B cell (primary cell): Measurements from ENCODE around the gene CBLN3. TPM values are rescaled to one million over a fixed set of nuclear protein-coding genes. Genes with fewer than 3 reads are reported as not detected.

Source experiments
- ATAC-seq: fragments of 200-7000 bp; cut with Tn5 transposase; one replicate; pipeline ENCODE4 v1.10.0; 2021; ENCODE audit warnings: low read depth, mild to moderate bottlenecking, moderate number of reproducible peaks, moderate library complexity
- CTCF ChIA-PET: fragments of 350-600 bp; sonication (Branson Sonifier 250); formaldehyde crosslinking; loops from one replicate; lab custom pipeline; 2021; ENCODE audit warnings: antibody characterized with exemption, inconsistent platforms; lab: Charles Lee
- POLR2A ChIA-PET: fragments of 350-600 bp; sonication (Branson Sonifier 250); formaldehyde crosslinking; loops from one replicate; lab custom pipeline; 2021; ENCODE audit warnings: antibody characterized with exemption; lab: Charles Lee
- DNase-seq: peaks from one replicate; pipeline ENCODE4 v3.0.0; 2013
- H2AFZ ChIP-seq: 2 replicates; pipeline ENCODE4 v1.6.1; 2012; ENCODE audit warnings: mild to moderate bottlenecking, low read depth, low read length; ENCODE audit not compliant: insufficient read depth, poor library complexity, severe bottlenecking
- H3K27ac ChIP-seq, 2 donors: 1 replicate in 1 of 2; 2 replicates in 1 of 2; pipeline ENCODE4 v1.5.1; 2012 to 2013; ENCODE audit warnings: low read length in 2 of 2, mild to moderate bottlenecking in 2 of 2, moderate library complexity in 1 of 2
- H3K27me3 ChIP-seq, 4 experiments: fragments of 200-600 bp in 1 of 4; sonication (generic) in 1 of 4; replicated peaks in 1 of 4; 1 replicate in 2 of 4; 2 replicates in 2 of 4; pipeline versions ENCODE4 v1.6.1 to v1.7.0; 2013 to 2016; ENCODE audit warnings: low read length in 3 of 4, mild to moderate bottlenecking in 2 of 4, mixed read lengths in 1 of 4, moderate library complexity in 1 of 4; ENCODE audit not compliant: insufficient read depth in 4 of 4, control insufficient read depth in 3 of 4; ENCODE audit errors: control extremely low read depth in 1 of 4
- H3K36me3 ChIP-seq, 2 experiments: replicated peaks in 1 of 2; 1 replicate in 1 of 2; 2 replicates in 1 of 2; pipeline versions ENCODE4 v1.6.1 to v1.7.1; 2013; ENCODE audit warnings: low read length in 1 of 2; ENCODE audit not compliant: insufficient read depth in 2 of 2, control insufficient read depth in 1 of 2; ENCODE audit errors: control extremely low read depth in 1 of 2, extremely low read depth in 1 of 2
- H3K4me1 ChIP-seq, 2 donors: fragments of 200-600 bp in 1 of 2; sonication (generic) in 1 of 2; 1 replicate in 1 of 2; 2 replicates in 1 of 2; pipeline versions ENCODE4 v1.5.1 to v1.6.1; 2013 to 2017; ENCODE audit warnings: low read length in 2 of 2; ENCODE audit not compliant: control insufficient read depth in 2 of 2, insufficient read depth in 2 of 2
- H3K4me2 ChIP-seq: replicated peaks from 2 replicates; pipeline ENCODE3; 2012; ENCODE audit warnings: mild to moderate bottlenecking, low read depth, low read length; ENCODE audit not compliant: poor library complexity, severe bottlenecking
- H3K4me3 ChIP-seq, 5 experiments: fragments of 200-600 bp in 1 of 5; sonication (generic) in 1 of 5; 1 replicate in 3 of 5; 2 replicates in 2 of 5; pipeline versions ENCODE4 v1.5.1 to v1.7.0; 2011 to 2016; ENCODE audit warnings: low read length in 4 of 5, mild to moderate bottlenecking in 4 of 5, low read depth in 2 of 5, control low read depth in 1 of 5, moderate library complexity in 1 of 5; ENCODE audit not compliant: insufficient read depth in 1 of 5; ENCODE audit errors: control extremely low read depth in 1 of 5, extremely low read depth in 1 of 5
- H3K79me2 ChIP-seq: fragments of 200-600 bp; sonication (generic); one replicate; pipeline ENCODE4 v1.6.0; 2016; ENCODE audit warnings: low read length; ENCODE audit not compliant: control insufficient read depth, insufficient read depth
- H3K9ac ChIP-seq: fragments of 200-600 bp; sonication (generic); 2 replicates; pipeline ENCODE4 v1.6.1; 2017; ENCODE audit warnings: mild to moderate bottlenecking, low read length, moderate library complexity
- H3K9me3 ChIP-seq, 3 donors: one replicate each; pipeline versions ENCODE4 v1.6.1 to v1.7.1; 2013; ENCODE audit warnings: low read length in 2 of 3; ENCODE audit not compliant: control insufficient read depth in 2 of 3, insufficient read depth in 1 of 3; ENCODE audit errors: control extremely low read depth in 1 of 3
- H4K20me1 ChIP-seq: 2 replicates; pipeline ENCODE4 v1.6.0; 2012; ENCODE audit warnings: mild to moderate bottlenecking, low read length; ENCODE audit not compliant: insufficient read depth, control insufficient read depth, poor library complexity, severe bottlenecking
- H3K27ac Mint-ChIP-seq: one replicate; pipeline ENCODE4 v1.8.0; 2021; ENCODE audit warnings: mixed read lengths
- H3K27me3 Mint-ChIP-seq: one replicate; pipeline ENCODE4 v1.8.0; 2021; ENCODE audit warnings: mixed read lengths
- H3K4me1 Mint-ChIP-seq: one replicate; pipeline ENCODE4 v1.8.0; 2021; ENCODE audit warnings: mixed read lengths
- H3K4me3 Mint-ChIP-seq: one replicate; pipeline ENCODE4 v1.8.0; 2021; ENCODE audit warnings: mixed read lengths
- H3K9me3 Mint-ChIP-seq: one replicate; pipeline ENCODE4 v1.8.0; 2022; ENCODE audit warnings: mixed read lengths; ENCODE audit not compliant: insufficient read depth
- CTCF ChIP-seq: fragments of 200-600 bp; IDR thresholded peaks from one replicate; pipeline ENCODE4 v1.8.0; 2022; ENCODE audit warnings: antibody characterized with exemption, mild to moderate bottlenecking
- EZH2 ChIP-seq: IDR thresholded peaks from 2 replicates; pipeline ENCODE4 v1.6.1; 2012; ENCODE audit warnings: borderline replicate concordance, low read depth, mild to moderate bottlenecking, moderate library complexity, low read length; ENCODE audit not compliant: insufficient read depth, poor library complexity, severe bottlenecking
- WGBS: methylation state at CpG from one replicate; pipeline ENCODE4 v1.1.5; 2013; ENCODE audit warnings: missing lambda C conversion rate; ENCODE audit not compliant: insufficient coverage; 5-methylcytosine and 5-hydroxymethylcytosine counted together
- intact Hi-C: fragments of 100-400 bp; cut with micrococcal nuclease; formaldehyde crosslinking; loops from one replicate; pipeline ENCODE4 v1.10.0; 2022
- polyA plus RNA-seq: library from polyadenylated mRNA; depleted of rRNA; stranded (reverse); fragments of >200 nt; gene quantifications from 2 replicates; pipeline ENCODE4 v1.2.3, GENCODE V29; 2012
- total RNA-seq, 2 donors: library from RNA; stranded (reverse); fragments of 120-200 nt in 1 of 2; gene quantifications; 1 replicate in 1 of 2; 2 replicates in 1 of 2; pipeline versions ENCODE4 v1.2.3 to v1.2.4, GENCODE V29; 2013 to 2022

Gene CBLN3
- total and polyA plus RNA-seq, 2 donors (not counting 1 experiment from before 2014, with no cell fraction given) = 35.0 to 134 TPM

DNA sequence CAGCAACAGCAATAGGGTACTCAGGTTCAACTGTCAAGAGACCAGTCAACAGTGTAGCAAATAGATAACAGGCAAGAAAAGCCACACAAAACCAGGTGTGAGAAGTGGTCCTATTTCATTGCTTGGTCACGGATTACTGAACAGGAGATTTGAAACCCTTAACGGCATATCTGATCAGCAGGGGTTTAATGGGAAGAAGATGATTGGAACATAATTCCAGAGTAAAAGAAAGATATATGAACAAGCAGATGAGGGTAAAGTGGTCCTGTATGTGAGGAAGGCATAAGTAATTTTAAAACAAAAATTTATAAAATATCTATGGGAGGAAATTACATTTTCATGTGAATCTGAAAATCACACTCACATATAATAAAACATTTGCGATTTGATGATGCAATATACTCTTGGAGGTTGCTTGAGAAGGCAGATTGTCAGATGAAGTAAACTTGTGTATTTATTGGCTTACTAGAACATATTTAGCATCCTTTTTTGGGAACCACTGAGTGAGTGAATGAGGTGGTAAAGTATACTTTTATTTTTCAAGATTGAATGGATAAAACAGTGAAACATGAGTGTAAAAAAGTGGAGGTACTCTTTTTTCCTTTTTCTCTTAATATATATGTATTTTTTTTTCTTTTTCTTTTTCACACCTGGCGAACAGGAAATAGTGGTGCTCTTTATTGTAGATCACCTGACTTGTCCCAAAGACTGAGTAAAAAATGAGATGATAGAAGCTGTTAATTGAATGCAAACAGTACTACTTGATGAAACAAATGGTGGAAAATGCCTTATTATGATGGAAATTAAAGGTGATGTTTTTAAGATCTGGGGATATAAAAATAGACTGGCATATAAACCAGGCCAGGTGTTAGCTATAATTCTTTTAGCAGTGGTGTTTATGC is 34.7 kb upstream of the CBLN3 start:
- POLR2A ChIA-PET = no interaction called here
- intact Hi-C loops = no loop called here
- no peaks in the 10 kb centered on the region for H3K27me3 Mint-ChIP-seq
- peaks cover 0 to 2% of the 10 kb centered on the region in 2 donors for H3K4me1 ChIP-seq
- H3K4me3 Mint-ChIP-seq = no peak overlapping the region
- H3K79me2 ChIP-seq = no peaks in the 10 kb centered on the region
- H2AFZ ChIP-seq = no peak overlapping the region
- H3K27ac ChIP-seq = no peak overlapping the region
- no CpG with 5 or more reads among the region's 4 CpGs for WGBS
- peaks cover 2% of the 10 kb centered on the region for H3K9me3 Mint-ChIP-seq
- no peaks in the 10 kb centered on the region for H3K27me3 ChIP-seq
- no peaks in the 10 kb centered on the region for H3K36me3 ChIP-seq
- no peaks in the 10 kb centered on the region for H3K9me3 ChIP-seq
- ATAC-seq (no peak), DNase-seq (no peak)
- no peak overlapping the region for H3K27ac Mint-ChIP-seq
- peaks cover 6% of the 10 kb centered on the region for H3K4me1 Mint-ChIP-seq
- no peak for TF ChIP-seq CTCF
- TF ChIP-seq EZH2 = no peak
- H3K4me3 ChIP-seq = no peak overlapping the region
- CTCF ChIA-PET = interaction anchor here (1.2 kb wide), 1 partner anchor 243 kb away, joined by 7 read pairs; no protein-coding TSS in a partner anchor
- H3K4me2 ChIP-seq = no peak overlapping the region
- no peaks in the 10 kb centered on the region for H4K20me1 ChIP-seq
- H3K9ac ChIP-seq = no peak overlapping the region
